HUES64 (cell line): ENCODE results near the gene RPH3AL.

ENCODE experiments used
- H3K27ac ChIP-seq: 2 replicates; pipeline ENCODE4 v1.7.0; 2013; ENCODE audit warnings: low read depth, low read length, inconsistent platforms
- H3K27me3 ChIP-seq: 2 replicates; pipeline ENCODE4 v1.6.1; 2013; ENCODE audit warnings: mild to moderate bottlenecking, low read length; ENCODE audit not compliant: insufficient read depth
- H3K36me3 ChIP-seq: 2 replicates; pipeline ENCODE4 v1.6.1; 2013; ENCODE audit warnings: mild to moderate bottlenecking, low read length; ENCODE audit not compliant: insufficient read depth
- H3K4me1 ChIP-seq: 2 replicates; pipeline ENCODE4 v1.6.1; 2013; ENCODE audit warnings: mild to moderate bottlenecking, low read length, moderate library complexity; ENCODE audit not compliant: insufficient read depth
- H3K4me3 ChIP-seq: 2 replicates; pipeline ENCODE4 v1.5.1; 2013; ENCODE audit warnings: mild to moderate bottlenecking, low read length, moderate library complexity
- H3K9ac ChIP-seq: 2 replicates; pipeline ENCODE4 v1.6.1; 2013; ENCODE audit warnings: mild to moderate bottlenecking, low read depth, low read length
- H3K9me3 ChIP-seq: 2 replicates; pipeline ENCODE4 v1.6.1; 2013; ENCODE audit warnings: low read depth, low read length; ENCODE audit not compliant: insufficient read depth
- WGBS: fragments of 150-250, 120-280 bp; methylation state at CpG from one replicate; pipeline ENCODE4 v1.1.7; 2013; ENCODE audit warnings: missing lambda C conversion rate; 5-methylcytosine and 5-hydroxymethylcytosine counted together

Gene RPH3AL

DNA sequence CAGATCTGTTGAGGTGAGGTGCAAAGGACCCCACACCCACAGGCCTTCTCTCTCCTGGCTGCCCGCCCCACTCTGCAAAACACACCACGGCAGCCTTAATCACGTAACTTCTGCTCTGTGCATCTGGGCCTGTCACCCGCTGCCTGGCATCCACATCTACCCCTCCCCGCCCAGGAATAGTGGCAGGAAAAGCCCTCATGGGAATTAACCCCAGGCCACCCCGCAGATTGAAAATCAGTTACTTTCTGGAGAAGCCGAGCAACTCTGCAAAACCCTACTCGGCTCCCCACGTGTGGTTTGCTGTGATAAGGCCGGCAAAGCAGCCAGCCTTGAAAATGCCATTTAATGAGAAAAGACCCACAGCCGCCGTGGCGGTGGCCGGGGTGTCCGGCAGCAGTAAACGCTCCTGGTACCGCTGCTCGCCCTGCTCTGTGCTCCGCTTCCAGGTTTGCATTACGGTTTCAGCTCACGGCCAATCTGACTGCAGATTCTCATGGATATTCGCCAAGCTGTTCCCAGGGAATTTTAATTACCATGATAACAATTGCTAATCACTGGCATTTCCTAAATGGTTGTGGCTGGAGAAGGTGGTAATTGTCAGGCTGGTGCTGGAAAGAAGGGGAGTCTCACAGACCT lies 93.1 kb downstream of the RPH3AL start:
- Histone ChIP-seq H3K4me3 (no peak overlapping the region), H3K4me1 (peaks cover 14% of the 10 kb centered on the region; the same call in 1 of the 2 replicates), H3K27me3 (peaks cover 6% of the 10 kb centered on the region; the same call in 1 of the 2 replicates), H3K36me3 (no peaks in the 10 kb centered on the region), H3K9me3 (peaks cover 4% of the 10 kb centered on the region; the same call in 1 of the 2 replicates), H3K9ac (no peak overlapping the region), H3K27ac (peak overlapping the region; percentile 61; the same call in 1 of the 2 replicates)
- 26% methylated on average over 22 of the region's 22 CpGs for WGBS

DNA sequence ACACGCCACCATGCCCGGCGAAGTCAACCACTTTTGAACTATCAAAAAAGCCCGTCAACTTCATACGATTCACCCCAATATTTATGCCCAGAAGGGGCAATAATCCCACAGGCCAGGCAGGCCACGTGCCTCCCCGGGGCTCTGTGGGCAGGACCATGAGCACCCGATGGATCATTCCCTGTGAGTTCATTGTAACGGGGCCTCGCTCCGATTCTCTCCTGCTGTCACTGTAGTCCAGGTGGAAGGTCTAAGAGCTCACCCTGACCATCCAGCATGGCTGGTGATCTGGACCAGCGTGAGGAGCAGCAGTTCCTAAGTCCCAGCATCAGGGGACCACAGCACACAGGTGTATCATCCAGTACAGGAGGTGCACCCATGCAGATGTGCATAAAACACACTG lies 93.7 kb downstream of the RPH3AL start:
- peaks cover 4% of the 10 kb centered on the region; the same call in 1 of the 2 replicates for H3K9me3 ChIP-seq
- no peak overlapping the region for H3K4me3 ChIP-seq
- no peaks in the 10 kb centered on the region for H3K36me3 ChIP-seq
- peaks cover 14% of the 10 kb centered on the region; the same call in 1 of the 2 replicates for H3K4me1 ChIP-seq
- H3K9ac ChIP-seq = no peak overlapping the region
- H3K27me3 ChIP-seq = peaks cover 6% of the 10 kb centered on the region; the same call in 1 of the 2 replicates
- WGBS = 90% methylated on average over 12 of the region's 12 CpGs
- no peak overlapping the region for H3K27ac ChIP-seq

DNA sequence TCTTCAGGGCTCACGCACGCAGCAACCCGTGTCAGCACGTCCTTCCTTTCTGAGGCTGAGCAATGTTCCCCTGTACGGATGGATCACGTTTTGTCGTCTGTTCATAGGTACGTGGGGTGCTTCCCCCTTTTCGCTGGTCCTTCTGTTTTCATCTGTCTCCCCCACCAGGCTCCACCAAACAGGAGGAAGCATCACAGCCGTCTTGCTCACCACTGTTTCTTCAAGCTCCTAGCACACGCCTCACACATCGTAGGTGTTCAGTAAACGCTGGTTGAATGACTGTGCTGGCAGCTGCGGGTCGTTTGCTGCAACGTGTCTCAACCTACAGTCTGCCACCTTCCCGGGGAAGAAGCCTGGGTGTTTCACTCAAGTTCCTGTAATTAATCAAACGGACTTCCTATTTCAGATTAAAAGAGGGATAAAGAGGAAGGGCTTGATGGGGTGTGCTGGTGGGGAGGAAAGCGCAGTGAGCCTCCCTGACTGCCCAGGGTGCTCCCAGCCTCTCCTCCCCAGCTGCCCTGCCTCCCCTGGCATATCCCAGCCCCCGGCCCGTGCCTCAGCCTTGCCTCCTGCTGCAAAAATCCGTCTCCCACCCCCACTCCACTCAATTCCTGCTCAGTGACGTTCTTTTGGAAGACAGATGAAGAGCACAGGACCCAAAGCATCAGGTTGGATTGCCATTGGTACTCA lies 94.4 kb downstream of the RPH3AL start:
- Histone ChIP-seq H3K9me3 (peaks cover 4% of the 10 kb centered on the region; the same call in 1 of the 2 replicates), H3K4me3 (no peak overlapping the region), H3K27me3 (peaks cover 6% of the 10 kb centered on the region; the same call in 1 of the 2 replicates), H3K36me3 (no peaks in the 10 kb centered on the region), H3K27ac (no peak overlapping the region), H3K4me1 (peaks cover 14% of the 10 kb centered on the region; the same call in 1 of the 2 replicates), H3K9ac (no peak overlapping the region)
- 91% methylated on average over 23 of the region's 23 CpGs for WGBS

DNA sequence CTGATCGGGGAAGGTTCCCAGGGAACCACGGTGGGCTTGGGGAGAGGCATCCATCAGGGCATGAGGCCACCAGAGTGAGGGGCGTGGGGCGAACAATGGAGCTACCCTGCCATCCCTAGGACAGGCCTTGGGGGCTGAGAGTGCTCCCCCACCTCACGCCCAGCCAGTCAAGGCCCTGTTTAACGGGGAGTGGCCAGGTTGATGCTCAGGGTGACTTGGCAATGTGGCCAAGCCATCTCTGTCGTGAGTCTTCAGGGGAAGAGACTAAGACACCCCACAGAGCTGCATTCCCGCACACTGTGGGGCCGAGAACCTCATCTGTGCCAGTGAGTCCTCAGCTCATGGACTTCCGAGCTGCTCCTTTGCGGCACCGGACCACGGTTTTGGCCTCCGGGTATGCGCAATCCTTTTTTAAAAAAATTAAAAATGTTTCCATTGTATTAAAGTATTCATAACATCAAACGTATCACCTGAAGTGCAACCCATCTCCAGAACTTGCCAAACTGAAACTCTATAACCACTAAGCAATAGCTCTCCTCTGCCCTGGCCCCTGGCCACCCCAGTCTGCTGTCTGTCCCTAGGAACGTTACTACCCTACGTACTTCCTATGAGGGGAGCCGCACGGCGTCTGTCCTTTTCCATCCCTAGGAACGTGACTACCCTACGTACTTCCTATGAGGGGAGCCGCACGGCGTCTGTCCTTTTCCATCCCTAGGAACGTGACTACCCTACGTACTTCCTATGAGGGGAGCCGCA lies 99.3 kb downstream of the RPH3AL start:
- Histone ChIP-seq H3K4me1 (no peaks in the 10 kb centered on the region), H3K27me3 (no peaks in the 10 kb centered on the region), H3K36me3 (no peaks in the 10 kb centered on the region), H3K9ac (no peak overlapping the region), H3K27ac (no peak overlapping the region), H3K9me3 (no peaks in the 10 kb centered on the region), H3K4me3 (no peak overlapping the region)
- 87% methylated on average over 18 of the region's 29 CpGs for WGBS

DNA sequence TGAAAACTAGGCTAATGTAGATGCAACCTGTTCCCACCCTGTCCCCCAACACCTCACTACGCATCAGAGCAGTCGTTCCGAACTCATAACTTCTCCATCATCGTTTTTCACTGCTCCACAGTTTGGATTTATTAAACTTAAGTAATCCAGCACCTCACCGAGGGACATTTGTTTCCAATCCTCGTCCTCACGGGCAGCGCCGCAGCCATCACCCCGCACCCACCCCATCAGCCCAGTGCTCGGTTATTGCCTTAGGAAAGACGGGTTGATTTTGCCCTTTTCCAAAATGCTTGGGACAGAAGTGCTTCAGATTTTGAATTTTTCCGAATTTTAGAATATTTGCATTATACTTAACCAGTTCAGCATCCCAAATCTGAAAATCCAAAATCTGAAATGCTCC lies 100.2 kb downstream of the RPH3AL start:
- no peak overlapping the region for H3K27ac ChIP-seq
- H3K9me3 ChIP-seq = no peaks in the 10 kb centered on the region
- no peaks in the 10 kb centered on the region for H3K4me1 ChIP-seq
- WGBS = 93% methylated on average over 13 of the region's 13 CpGs
- H3K36me3 ChIP-seq = no peaks in the 10 kb centered on the region
- no peaks in the 10 kb centered on the region for H3K27me3 ChIP-seq
- no peak overlapping the region for H3K9ac ChIP-seq
- H3K4me3 ChIP-seq = no peak overlapping the region

DNA sequence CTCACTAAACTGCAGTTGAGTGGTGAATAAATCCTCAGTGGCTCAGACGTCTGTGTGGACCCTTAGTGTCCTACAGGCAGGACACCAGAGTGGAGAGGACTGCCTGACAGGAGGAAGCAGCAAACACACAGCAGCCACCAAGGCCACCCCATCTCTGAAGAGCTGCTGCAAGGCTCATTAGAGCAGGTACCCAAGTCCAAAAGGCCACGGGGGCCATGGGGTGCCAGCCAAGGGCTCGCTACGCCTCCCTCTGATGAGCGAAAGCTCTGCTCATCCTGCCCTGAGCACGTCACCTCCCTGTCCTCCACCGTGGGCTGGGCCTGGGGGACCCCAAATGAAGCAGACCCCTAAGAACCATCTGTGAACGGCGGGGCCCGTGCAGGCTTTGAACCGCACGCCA lies 101.1 kb downstream of the RPH3AL start:
- Histone ChIP-seq H3K36me3 (no peaks in the 10 kb centered on the region), H3K9me3 (no peaks in the 10 kb centered on the region), H3K27me3 (no peaks in the 10 kb centered on the region), H3K9ac (no peak overlapping the region), H3K4me1 (no peaks in the 10 kb centered on the region), H3K27ac (no peak overlapping the region), H3K4me3 (no peak overlapping the region)
- WGBS = 94% methylated on average over 12 of the region's 12 CpGs

DNA sequence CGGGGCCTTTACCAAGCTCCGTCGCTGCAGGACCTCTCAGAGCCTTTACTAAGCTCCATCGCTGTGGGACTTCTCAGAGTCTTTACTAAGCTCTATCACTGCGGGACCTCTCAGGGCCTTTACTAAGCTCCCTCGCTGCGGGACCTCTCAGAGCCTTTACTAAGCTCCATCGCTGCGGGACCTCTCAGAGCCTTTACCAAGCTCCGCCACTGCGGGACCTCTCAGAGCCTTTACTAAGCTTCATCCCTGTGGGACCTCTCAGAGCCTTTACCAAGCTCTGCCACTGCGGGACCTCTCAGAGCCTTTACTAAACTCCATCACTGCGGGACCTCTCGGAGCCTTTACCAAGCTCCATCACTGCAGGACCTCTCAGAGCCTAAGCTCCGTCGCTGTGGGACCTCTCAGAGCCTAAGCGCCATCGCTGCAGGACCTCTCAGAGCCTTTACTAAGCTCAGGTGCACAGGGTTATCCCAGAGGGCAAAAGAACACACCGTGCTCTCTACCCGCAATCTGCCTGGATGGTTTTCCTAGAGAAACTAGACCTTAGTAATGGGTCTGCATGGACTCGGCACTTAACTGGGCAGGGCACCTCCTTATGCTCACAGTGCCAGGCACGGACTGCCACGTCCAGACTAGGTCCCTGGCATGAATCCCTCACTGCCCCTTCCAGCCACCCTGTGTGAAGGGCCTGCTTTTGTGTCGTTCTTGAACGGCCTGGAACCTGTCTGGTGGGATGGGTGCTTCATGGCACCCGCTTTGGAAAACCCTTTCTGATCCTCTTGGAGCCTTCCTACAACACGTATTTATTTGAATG lies 101.9 kb downstream of the RPH3AL start:
- Histone ChIP-seq H3K9me3 (no peaks in the 10 kb centered on the region), H3K27ac (no peak overlapping the region), H3K27me3 (no peaks in the 10 kb centered on the region), H3K4me1 (no peaks in the 10 kb centered on the region), H3K36me3 (no peaks in the 10 kb centered on the region), H3K4me3 (no peak overlapping the region), H3K9ac (no peak overlapping the region)
- WGBS = 92% methylated on average over 27 of the region's 27 CpGs

DNA sequence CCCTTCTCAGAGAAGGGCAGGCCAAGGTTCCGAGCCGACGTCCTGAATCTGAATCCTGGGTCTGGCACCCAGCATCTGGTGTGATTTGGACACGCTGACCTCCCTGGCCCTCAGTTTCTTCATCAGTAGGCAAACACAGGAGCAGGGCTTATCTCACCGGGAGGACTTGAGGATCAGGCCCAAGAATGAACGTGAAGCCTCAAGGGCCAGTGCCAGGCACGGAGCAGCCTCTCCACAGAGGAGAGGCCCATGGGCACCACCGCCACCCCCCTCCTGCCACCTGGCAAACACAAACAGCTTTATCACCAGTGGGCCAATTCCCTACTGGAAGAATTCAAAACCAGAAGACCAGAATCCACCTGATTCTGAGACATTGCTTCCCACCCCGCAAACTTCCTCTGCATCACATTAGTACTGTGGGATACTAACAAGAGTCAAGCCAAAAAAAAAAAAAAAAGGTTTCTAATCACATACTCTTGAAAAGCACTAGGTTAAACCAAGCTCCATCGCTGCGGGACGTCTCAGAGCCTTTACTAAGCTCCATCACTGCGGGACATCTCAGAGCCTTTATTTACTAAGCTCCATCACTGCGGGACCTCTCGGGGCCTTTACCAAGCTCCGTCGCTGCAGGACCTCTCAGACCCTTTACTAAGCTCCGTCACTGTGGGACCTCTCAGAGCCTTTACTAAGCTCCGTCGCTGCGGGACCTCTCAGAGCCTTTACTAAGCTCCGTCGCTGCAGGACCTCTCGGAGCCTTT lies 103.2 kb downstream of the RPH3AL start:
- Histone ChIP-seq H3K9ac (no peak overlapping the region), H3K27me3 (no peaks in the 10 kb centered on the region), H3K9me3 (no peaks in the 10 kb centered on the region), H3K36me3 (no peaks in the 10 kb centered on the region), H3K4me1 (no peaks in the 10 kb centered on the region), H3K4me3 (no peak overlapping the region), H3K27ac (no peak overlapping the region)
- 89% methylated on average over 24 of the region's 24 CpGs for WGBS

DNA sequence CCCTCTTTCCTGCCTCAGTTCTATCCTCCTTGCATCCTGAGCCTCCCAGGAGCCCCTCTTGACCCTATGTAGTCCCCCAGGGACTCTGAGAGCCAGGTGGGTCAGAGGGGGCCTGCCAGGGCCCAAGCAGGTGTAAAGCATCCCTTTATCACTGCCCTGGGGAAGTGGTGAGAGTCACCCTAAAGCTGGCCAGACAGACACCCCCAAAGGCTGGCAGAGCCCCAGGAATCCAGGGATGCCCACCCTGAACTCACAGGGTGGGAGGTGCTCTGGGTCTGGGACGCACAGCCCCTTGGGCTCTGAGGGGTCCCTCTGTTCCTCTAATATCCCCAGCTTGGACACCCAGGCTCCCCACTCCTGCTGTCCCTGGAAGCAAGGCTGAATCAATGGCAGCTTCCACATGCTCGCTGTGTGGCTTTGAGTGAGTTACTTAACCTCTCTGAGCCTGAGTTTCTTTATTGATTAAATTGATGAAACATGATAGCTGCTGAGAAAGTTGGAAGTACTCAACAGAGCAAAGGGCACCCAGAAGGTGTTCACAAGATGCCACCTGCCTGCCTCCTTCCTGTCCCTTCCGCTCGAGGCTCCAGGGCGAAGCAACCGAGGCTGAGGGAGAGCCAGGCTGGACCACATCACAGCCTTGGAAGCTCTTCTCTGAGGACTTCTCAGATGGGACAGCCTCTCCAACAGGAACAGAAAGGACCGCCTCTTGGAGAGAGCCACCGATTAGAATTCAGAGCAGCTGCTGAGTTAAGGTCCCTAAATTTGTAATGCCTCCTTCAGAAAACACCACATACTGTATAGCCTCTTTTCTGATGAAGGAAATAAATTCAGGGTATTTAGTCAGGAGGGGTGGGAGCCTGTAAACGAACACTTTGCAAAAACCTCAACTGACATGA lies 104.0 kb downstream of the RPH3AL start:
- WGBS = 94% methylated on average over 9 of the region's 9 CpGs

More for the DNA sequence above, 104.0 kb downstream of the RPH3AL start:
- Histone ChIP-seq H3K36me3 (no peaks in the 10 kb centered on the region), H3K4me1 (no peaks in the 10 kb centered on the region), H3K4me3 (no peak overlapping the region), H3K27me3 (no peaks in the 10 kb centered on the region), H3K9ac (no peak overlapping the region), H3K9me3 (no peaks in the 10 kb centered on the region), H3K27ac (no peak overlapping the region)
